Parathyroid adenoma (tissue), 2 donors: ENCODE data around the gene ATAD3C.
"Not testable (repeated sequence)": the region's sequence is repeated elsewhere in the genome, so short reads cannot be mapped to it uniquely, and the experiment has no call there.

ENCODE experiments used
- H2AFZ ChIP-seq: fragments of 300-600 bp; sonication (generic); one replicate; pipeline ENCODE4 v1.7.0; 2017; ENCODE audit warnings: antibody characterized with exemption, mild to moderate bottlenecking
- H3K27ac ChIP-seq: fragments of 300-600 bp; sonication (generic); one replicate; pipeline ENCODE4 v1.7.0; 2017
- H3K27me3 ChIP-seq: fragments of 300-600 bp; sonication (generic); one replicate; pipeline ENCODE4 v1.7.0; 2017; ENCODE audit warnings: low read length; ENCODE audit not compliant: control insufficient read depth, insufficient read depth
- H3K36me3 ChIP-seq: fragments of 300-600 bp; sonication (generic); one replicate; pipeline ENCODE4 v1.7.0; 2017; ENCODE audit warnings: low read length; ENCODE audit not compliant: control insufficient read depth, insufficient read depth
- H3K4me1 ChIP-seq: fragments of 300-600 bp; sonication (generic); one replicate; pipeline ENCODE4 v1.7.0; 2017; ENCODE audit warnings: control low read depth
- H3K4me2 ChIP-seq: fragments of 300-600 bp; sonication (generic); one replicate; pipeline ENCODE4 v1.7.0; 2017; ENCODE audit warnings: low read length
- H3K4me3 ChIP-seq: fragments of 300-600 bp; sonication (generic); one replicate; pipeline ENCODE4 v1.7.0; 2017; ENCODE audit warnings: low read depth, low read length
- H3K79me2 ChIP-seq: fragments of 300-600 bp; sonication (generic); one replicate; pipeline ENCODE4 v1.7.0; 2017; ENCODE audit warnings: control low read depth
- H3K9ac ChIP-seq: fragments of 300-600 bp; sonication (generic); one replicate; pipeline ENCODE4 v1.7.0; 2017; ENCODE audit warnings: mild to moderate bottlenecking
- H3K9me3 ChIP-seq: fragments of 300-600 bp; sonication (generic); one replicate; pipeline ENCODE4 v1.7.0; 2017; ENCODE audit warnings: low read length; ENCODE audit not compliant: control insufficient read depth
- TF ChIP-seq, protein P1 (sequence below): fragments of 300-600 bp; sonication (generic); IDR thresholded peaks from one replicate; pipeline ENCODE4 v1.7.0; 2017; ENCODE audit warnings: antibody characterized with exemption, mild to moderate bottlenecking
- donor health status: primary hyperparathyroidism.

ATAD3C gene

DNA sequence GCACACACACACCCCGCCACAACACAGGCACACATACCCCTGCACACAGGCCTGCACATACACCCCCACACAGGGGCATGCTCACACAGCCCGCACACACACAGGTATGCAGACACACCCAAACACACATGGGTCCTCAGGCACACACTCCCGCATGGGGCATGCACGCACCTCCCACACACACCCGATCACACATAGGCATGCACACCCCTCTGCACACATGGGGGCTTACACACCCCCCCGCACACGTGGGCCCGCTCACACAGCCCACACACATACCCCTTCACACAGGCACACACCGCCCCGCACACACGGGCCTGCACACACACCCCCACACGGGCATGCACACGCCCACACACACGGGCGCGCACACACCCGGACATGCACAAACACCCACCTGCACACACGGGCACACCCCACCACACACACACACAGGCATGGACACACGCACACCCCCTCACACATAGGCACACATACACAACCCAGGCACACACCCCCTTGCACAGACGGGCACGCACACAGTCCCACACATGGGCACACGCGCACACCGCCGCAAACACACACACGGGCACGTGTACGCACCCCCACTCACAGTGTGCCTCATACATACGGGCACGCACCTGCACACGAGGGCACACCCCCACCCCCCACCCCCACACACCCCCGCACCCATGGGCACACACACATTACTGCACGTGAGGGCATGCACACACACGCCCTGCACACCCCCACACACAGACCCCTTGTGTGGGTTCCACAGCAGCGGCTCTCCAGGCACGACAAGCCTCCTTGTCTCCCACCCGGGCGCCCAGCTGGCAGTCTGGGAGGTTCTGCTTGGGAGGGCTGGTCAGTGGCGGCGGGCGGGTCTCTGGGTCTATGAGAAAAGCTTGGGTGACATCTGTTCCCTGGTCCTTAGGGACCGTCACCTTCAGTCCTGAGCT lies 30.3 kb downstream of the ATAD3C start:
- no peak overlapping the region for H3K4me3 ChIP-seq
- no peaks in the 10 kb centered on the region for H3K27me3 ChIP-seq
- TF ChIP-seq, protein P1, sequence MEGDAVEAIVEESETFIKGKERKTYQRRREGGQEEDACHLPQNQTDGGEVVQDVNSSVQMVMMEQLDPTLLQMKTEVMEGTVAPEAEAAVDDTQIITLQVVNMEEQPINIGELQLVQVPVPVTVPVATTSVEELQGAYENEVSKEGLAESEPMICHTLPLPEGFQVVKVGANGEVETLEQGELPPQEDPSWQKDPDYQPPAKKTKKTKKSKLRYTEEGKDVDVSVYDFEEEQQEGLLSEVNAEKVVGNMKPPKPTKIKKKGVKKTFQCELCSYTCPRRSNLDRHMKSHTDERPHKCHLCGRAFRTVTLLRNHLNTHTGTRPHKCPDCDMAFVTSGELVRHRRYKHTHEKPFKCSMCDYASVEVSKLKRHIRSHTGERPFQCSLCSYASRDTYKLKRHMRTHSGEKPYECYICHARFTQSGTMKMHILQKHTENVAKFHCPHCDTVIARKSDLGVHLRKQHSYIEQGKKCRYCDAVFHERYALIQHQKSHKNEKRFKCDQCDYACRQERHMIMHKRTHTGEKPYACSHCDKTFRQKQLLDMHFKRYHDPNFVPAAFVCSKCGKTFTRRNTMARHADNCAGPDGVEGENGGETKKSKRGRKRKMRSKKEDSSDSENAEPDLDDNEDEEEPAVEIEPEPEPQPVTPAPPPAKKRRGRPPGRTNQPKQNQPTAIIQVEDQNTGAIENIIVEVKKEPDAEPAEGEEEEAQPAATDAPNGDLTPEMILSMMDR = no peak
- H3K4me2 ChIP-seq = no peak overlapping the region
- no peaks in the 10 kb centered on the region for H3K4me1 ChIP-seq
- no peaks in the 10 kb centered on the region for H3K9me3 ChIP-seq
- H3K36me3 ChIP-seq = no peaks in the 10 kb centered on the region
- no peak overlapping the region for H3K27ac ChIP-seq
- H3K9ac ChIP-seq = no peak overlapping the region
- peaks cover 3% of the 10 kb centered on the region for H3K79me2 ChIP-seq
- no peak overlapping the region for H2AFZ ChIP-seq

DNA sequence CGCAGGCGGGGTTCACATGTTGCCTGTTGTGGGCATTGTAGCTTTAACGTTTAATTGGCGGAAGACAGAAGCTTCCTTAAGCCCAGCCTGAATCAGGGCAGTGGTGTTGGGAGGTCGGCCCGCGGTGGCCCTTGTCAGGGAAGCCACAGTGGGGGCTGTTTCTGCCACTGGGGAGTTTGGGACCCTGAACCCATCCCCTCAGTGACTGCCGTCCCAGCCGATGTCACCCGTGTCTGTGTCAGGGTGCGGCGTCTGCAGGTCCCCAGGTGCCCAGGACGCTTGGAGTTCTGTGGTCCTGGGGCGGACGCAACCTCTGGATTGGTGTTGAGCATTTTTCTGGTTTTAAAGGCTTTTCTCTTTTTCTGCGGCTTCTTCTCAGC lies 31.0 kb downstream of the ATAD3C start:
- not testable (repeated sequence) for H2AFZ ChIP-seq, H3K79me2 ChIP-seq, H3K9ac ChIP-seq, H3K36me3 ChIP-seq, H3K4me3 ChIP-seq, H3K27me3 ChIP-seq, H3K4me2 ChIP-seq, H3K4me1 ChIP-seq, H3K27ac ChIP-seq, H3K9me3 ChIP-seq

DNA sequence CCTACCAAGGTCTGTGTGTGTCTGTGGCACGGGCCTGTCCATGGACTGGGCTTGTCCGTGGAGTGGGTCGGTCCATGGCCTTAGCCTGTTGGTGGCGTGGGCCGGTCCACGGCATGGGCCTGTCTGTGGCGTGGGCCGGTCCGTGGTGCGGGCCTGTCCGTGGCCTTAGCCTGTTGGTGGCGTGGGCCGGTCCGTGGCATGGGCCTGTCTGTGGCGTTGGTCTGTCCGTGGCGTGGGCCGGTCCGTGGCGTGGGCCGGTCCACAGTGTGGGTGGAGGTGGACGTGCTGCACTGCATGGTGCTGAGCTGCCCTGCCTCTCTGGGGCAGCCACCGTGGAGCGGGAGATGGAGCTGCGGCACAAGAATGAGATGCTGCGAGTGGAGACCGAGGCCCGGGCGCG lies 32.3 kb downstream of the ATAD3C start:
- not testable (repeated sequence) for H3K9me3 ChIP-seq, H3K27ac ChIP-seq, H3K9ac ChIP-seq, H3K79me2 ChIP-seq, H3K27me3 ChIP-seq, H3K4me1 ChIP-seq, H3K4me3 ChIP-seq, H2AFZ ChIP-seq, H3K4me2 ChIP-seq, H3K36me3 ChIP-seq

DNA sequence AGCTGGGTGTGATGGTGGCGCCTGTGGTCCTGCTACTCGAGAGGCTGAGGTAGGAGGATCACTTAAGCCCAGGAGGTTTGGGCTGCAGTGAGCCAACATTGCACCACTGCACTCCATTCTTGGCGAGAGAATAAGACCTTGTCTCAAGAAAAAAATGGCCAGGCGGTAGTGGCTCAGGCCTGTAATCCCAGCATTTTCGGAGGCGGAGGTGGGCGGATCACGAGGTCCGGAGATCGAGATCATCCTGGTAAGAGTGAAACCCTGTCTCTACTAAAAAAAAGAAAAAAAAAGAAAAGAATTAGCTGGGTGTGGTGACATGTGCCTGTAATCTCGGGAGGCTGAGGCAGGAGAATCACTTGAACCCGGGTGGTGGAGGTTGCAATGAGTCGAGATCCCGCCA lies 33.4 kb downstream of the ATAD3C start:
- no peak overlapping the region for H2AFZ ChIP-seq
- H3K9ac ChIP-seq = no peak overlapping the region
- no peaks in the 10 kb centered on the region for H3K9me3 ChIP-seq
- H3K4me2 ChIP-seq = no peak overlapping the region
- no peak overlapping the region for H3K27ac ChIP-seq
- H3K4me3 ChIP-seq = no peak overlapping the region
- no peaks in the 10 kb centered on the region for H3K4me1 ChIP-seq
- no peaks in the 10 kb centered on the region for H3K27me3 ChIP-seq
- TF ChIP-seq, protein P1 = no peak
- H3K36me3 ChIP-seq = no peaks in the 10 kb centered on the region
- no peaks in the 10 kb centered on the region for H3K79me2 ChIP-seq

DNA sequence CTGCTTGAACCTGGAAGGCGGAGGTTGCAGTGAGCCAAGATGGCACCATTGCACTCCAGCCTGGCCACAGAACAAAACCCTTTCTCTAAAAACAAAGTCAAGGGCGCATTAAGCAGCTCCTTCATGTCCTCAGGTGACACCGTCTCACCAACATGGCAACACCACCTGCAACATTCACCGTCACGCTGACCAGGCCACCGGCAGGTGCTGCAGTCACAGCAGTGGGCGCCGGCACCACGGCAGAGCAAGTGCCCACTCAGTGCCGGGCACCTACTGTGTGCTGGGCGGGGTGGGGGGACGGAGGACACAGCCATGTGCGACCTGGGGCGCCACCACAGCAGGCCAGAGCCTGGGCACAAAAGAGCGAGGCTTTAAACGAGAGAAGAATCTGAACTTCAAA lies 34.2 kb downstream of the ATAD3C start:
- Histone ChIP-seq H3K27ac (no peak overlapping the region), H3K36me3 (no peaks in the 10 kb centered on the region), H3K9ac (no peak overlapping the region), H3K27me3 (no peaks in the 10 kb centered on the region), H2AFZ (no peak overlapping the region), H3K4me2 (no peak overlapping the region), H3K4me1 (no peaks in the 10 kb centered on the region), H3K4me3 (no peak overlapping the region), H3K9me3 (no peaks in the 10 kb centered on the region), H3K79me2 (no peaks in the 10 kb centered on the region)
- TF ChIP-seq, protein P1 = no peak

DNA sequence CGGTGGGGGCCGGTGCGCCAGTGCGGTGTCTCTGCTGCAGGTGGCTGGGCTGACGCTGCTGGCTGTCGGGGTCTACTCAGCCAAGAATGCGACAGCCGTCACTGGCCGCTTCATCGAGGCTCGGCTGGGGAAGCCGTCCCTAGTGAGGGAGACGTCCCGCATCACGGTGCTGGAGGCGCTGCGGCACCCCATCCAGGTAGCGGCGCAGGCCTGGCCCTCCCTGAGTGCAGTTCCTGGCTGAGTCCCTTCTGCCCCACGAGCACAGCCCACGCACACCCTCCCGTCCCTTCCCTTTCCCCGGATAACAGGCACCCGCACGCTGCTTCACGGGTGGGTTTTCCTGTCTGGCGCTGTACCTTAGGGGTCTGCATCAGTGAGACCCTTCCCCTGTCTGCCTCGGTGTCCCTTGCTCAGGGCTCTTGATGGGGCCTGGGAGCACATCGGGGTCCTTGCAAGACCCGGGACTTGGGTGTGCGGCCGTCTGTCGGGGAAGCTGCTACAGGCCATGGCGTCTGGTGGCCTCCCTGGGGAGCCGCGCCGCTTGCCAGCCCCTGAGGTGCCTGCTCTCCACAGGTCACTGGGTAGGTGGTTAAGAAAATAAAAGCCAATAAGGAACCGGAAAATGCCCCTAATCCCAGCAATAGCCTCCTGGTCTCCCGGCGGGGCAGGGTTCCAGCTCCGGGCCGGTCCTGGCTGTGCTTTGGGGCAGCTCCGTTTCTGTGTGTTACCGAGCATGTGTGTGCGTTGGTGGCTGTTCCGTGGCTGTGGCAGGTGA lies 35.7 kb downstream of the ATAD3C start:
- not testable (repeated sequence) for H3K4me2 ChIP-seq, H2AFZ ChIP-seq, H3K9ac ChIP-seq, H3K27ac ChIP-seq, H3K4me3 ChIP-seq, H3K27me3 ChIP-seq, H3K4me1 ChIP-seq, H3K36me3 ChIP-seq, H3K79me2 ChIP-seq, H3K9me3 ChIP-seq

DNA sequence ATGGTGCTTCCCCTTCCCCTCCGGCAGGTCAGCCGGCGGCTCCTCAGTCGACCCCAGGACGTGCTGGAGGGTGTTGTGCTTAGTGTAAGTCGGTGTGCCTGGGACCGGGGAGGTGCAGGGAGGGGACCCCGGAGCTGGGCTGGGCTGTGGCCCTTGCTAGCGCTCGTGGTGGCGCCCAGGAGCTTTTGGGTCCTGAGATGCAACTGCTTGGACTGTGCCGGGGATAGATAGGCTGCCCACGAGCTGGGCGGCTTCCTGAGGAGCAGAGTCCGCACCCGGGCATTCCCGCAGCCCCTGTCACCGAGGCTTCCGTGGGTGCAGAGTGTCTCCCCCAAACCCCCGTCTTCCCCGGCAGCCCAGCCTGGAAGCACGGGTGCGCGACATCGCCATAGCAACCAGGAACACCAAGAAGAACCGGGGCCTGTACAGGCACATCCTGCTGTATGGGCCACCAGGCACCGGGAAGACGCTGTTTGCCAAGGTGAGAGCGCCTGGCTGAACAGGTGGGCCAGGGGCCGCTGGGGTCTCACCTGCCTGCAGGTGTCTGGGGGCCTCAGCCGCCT lies 36.3 kb downstream of the ATAD3C start:
- H3K4me3 ChIP-seq, H2AFZ ChIP-seq, H3K4me2 ChIP-seq, H3K79me2 ChIP-seq, H3K4me1 ChIP-seq, H3K9ac ChIP-seq, H3K9me3 ChIP-seq, H3K27ac ChIP-seq, H3K36me3 ChIP-seq, H3K27me3 ChIP-seq: not testable (repeated sequence)
